NCI-H526 (cell line): Measurements from ENCODE around the gene STXBP5.
A peak's percentile ranks its signal among the peaks of the same experiment; 100 is the strongest.

ENCODE experiments used
- DNase-seq, 2 experiments: peaks; one replicate each; lab custom pipeline; 2025; lab: John Stamatoyannopoulos, UW

Gene STXBP5

DNA sequence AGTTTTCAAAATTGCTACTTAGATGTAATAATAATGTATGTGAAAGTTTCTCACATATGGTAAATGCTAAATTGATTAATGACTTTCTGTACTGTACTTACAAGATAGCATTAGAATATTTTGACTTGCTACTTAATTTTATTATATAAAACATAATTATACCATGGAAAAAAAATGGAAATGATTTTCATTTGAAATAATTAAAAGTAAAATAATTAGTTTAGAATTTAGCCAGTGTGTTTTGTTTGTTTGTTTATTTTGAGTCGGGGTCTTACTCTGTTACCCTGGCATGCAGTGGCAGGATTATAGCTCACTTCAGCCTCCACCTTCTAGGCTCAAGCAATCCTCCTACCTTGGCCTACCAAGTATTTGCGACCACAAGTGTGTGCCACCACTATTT lies 7.1 kb downstream of the STXBP5 start:
- DNase-seq: no peak

DNA sequence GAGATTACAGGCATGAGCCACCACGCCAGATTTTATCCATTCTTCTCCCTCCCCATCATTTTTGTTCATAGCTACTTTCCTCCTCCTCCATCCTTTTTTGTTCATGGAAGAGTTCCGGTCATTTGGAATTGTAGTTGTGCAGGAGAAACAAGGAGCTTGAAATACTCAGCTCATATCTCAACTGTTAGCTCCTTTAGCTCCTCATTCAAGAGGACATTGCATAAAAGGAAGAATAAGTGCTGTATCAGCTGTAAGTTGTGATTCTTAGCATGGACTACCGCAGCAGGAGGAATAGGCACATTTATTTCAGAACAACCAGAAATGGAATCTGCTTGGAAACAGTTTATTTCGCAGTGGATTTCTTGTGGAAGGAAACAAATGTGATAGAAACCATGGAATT lies 7.6 kb downstream of the STXBP5 start:
- no peak for DNase-seq

DNA sequence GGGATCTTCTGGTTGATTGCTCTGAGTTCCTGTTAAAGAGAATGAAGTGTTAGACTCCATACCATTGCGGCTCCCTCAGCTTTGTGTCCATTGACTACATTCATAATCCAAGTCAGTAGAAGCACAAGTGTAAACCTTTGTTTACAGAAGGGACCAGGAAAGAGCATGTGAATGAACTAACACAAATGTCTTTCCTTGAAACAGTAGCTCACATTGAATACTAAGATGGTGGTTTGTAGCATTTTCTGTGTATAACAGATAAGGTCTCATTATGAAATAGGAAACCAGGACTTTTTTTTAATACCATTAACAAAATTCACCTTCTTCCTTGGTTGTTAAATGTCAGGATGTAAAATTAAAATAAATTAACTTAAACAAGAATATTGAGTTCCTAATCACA lies 8.4 kb downstream of the STXBP5 start:
- DNase-seq: no peak

DNA sequence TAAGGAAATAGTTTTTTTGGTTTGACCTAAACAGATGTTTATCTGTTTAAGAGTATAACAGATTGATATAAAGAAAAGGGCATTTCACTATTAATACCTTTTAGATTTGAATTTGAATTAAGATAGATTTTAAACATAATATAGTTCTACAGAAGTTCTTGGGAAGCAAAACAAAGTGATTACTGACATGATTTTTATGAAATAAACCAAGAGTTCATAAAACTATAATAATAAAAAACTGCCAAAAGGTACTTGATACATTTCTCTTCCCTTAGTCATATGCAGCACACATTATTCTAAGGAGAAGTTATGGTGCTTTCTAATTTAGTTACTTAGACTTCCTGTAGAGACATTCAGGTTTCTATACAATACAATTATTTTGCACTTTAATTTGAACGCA lies 9.6 kb downstream of the STXBP5 start:
- no peak for DNase-seq

DNA sequence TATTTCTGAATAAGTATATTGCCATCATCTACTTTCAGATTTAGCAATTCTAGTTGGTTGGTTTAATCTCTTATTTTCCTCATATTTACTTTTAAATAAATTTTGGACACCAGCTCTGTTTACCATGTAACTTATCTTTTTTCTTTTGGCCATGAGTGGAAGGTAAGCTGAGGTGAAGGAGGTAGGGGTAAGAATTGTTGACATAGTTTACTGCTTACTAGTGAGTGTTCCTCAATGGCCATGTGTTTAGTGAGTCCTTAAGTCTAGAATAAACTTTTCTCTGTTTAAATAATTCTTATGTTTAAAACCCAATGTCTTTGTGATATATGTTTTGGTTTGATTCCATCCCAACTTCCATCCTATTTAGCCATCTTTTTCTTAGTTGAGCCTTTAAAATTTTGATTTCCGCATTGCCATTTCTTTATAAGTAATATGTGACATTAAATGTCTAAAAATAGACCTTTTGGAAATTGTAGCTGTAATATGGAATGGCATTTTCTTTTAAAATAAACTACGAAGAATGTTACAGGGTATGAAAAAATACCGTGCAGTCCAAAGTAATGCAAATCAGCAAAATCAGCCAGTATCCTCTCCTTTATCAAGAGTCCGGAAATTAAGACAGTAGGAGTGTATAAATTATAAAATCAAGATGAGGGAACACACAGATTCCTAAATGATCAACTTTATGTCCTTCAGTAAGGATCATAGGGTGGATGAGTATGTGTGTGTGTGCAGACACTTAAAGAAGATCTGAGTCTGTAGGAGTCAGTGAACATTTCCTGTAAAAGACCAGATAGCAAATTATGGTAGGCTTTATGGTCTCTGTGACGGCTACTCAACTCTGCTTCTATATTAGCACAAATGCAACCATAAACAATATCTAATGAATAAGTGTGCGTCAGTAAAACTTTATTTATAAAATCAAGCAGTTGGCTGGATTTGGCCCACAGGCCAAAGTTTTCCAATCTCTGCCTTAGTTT lies 10.3 kb downstream of the STXBP5 start:
- no peak for DNase-seq

DNA sequence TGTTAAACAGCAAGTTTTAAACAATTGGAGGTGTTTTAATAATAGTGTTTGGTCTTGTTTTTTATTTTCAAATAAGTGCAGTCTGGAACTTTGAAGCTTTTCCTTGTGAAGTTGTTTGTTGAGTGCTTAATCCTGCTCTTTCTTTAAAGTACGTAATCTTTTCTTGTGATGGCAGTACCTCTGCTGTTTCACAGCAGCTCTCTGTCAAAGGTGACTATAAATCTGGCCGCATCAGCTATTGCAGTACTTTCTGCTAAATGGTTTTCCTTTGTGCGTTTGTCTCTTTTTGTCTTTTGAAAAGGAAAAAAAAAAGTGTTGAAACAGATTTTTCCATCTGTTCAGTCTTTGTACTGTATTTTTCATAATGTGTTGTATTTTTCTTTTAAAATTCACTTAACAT lies 12.7 kb downstream of the STXBP5 start:
- no peak for DNase-seq

DNA sequence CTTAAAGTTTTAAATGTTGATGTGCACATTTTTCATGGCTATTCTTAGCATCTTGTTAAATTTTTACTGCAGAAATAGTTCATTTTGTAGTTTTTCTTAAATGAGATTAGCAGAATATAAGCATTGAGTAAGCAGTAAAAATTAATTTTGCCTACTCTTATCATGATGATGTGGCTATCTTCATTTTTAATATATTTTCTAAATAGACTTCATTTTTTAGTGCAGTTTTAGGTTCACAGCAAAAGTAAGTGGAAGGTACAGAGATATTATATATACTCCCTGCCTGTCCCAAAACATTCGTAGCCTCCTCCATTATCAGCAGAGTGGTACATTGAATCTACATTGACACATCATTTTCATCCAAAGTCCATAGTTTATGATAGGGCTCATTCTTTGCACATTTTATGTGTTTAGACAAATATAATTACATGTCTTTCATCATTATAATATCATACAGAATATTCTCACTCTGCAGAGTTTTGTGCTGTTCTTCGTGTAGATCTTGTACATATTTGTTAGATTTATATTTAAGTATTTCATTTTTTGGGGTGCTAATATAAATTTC lies 13.7 kb downstream of the STXBP5 start:
- no peak for DNase-seq

DNA sequence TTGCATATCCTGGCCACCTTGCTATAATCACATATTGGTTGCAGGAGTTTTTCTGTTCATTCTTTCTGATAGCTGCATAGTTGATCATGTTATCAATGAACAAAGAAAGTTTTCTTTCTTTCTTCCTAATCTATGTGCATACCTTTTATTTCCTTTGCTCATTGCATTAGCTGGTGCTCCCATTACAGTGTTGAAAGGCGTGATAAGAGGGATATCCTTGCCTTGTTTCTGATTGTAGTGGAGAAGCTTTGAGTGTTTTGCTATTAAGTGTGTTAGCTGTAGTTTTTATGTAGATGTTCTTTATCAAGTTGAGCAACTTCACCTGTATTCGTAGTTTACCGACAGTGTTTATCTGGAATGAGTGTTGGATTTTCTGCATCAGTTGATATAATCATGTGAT lies 14.6 kb downstream of the STXBP5 start:
- DNase-seq: no peak

DNA sequence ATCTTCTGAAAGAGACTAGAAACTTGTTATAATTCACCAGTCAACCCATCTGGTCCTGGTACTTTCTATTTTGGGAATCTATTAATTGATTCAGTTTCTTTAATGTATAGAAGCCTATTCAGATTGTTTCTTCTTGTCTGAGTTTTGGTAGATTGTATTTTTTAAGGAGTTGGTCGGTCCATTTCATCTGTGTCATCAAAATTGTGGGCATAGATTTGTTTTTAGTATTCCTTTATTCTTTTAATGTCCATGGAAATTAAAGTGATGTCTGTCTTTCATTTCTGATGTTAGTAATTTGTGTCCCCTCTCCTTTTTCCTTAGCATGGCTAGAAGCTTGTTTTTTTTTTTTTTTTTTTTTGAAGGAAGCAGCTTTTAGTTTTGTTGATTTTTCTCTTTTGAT lies 15.2 kb downstream of the STXBP5 start:
- DNase-seq: no peak

DNA sequence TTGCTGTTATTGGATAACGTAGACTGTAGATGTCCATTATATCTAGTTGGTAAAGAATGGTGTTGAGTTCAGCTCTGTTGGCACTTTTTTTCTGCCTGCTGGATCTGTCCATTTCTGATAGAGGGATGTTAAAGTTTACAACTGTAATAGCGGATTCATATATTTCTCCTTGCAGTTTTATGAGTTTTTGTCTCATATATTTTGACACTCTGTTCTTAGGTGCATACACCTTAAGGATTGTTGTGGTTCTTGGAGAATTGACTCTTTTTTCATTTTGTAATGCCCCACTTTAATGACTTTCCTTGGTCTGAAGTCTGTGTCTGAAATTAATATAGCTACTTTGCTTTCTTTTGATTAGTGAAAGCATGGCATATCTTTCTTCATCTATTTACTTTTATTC lies 16.1 kb downstream of the STXBP5 start:
- DNase-seq: no peak

DNA sequence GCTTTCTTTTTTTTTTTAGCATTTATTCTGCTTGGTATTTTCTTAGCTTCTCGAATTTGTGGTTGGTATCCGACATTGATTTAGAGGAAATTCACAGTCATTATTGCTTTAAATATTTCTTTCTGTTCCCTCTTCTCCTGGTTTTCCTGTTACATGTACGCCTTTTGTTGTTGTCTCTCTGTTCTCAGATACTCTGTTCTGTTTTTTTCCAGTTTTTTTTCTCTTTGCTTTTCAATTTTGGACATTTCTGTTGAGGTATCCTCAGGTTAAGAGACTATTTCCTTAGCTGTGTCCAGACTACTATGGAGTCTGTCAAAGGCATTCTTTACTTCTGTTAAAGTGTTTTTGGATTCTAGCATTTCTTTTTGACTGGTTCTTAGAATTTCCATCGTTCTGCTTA lies 17.5 kb downstream of the STXBP5 start:
- DNase-seq: no peak

DNA sequence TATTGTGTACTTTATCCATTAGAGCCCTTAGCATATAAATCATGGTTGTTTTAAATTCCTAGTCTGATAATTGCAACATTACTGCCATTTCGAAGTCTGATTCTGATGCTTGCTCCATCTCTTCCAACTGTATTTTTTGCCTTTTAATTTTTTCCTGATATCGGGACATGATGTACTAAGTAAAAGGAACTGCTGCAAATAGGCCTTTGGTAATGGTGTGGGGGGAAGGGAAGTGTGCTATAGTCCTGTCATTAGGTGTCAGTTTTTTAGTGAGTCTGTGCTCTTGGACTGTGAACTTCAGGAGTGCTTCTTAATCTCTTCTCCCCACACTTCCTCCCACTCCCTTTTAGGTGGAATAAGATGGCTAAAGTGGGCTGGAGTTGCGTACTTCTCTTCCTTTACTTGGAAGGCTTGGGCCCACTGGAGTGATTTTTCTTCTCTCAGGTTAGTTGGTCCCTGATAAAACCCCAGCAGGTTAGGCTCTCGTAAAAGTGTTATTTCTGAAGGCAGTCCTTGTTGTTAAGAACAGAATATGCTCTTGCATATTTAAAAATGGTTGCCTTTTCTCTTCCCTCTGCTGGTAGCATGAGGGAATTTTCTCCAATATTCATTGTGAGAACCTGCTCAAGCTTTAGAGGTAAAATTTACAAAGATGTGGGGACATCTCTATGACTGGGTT lies 18.1 kb downstream of the STXBP5 start:
- DNase-seq: peak in 1 of 2 experiments; percentile 11

DNA sequence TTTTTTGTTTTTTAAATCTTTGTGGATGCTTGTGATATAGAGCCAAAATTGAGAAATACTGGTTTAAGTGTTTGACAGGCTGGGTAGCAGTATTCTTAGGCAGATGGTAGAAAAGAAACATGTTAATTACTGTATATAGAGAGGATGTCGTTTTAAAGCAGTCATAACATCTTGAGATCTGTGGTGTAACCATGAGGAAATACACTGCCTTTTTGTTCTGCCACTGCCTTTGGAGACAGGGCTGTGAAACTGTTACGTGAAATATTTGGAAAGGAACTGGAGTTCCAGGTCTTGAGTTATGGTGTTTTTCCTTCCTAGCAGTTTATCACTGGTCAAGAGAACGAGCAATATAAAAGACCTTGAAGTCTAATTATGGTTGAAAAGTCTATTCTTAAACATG lies 19.5 kb downstream of the STXBP5 start:
- no peak for DNase-seq

DNA sequence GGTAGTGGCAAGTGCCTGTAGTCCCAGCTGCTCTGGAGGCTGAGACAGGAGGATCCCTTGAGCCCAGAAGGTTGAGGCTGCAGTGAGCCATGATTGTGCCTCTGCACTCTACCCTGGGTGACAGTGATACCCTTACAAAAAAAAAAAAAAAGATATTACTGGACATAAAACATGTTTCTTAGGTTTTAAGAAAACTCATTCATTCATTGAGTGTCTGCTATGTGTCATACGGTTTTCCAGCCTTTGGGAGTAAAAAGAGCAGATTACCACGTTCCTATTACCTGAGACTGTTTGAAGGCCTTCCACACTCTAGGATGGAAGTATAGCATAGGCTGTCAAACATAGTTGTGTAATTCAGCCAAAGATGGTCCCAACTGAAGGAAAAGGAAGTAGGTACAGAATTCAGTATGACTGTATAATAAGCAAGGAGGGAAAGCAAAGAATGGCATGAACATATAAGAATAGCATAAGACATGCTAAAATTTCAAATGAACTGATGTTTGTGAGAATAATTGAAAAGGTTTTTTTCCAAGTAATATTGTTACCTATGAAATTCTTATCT lies 22.0 kb downstream of the STXBP5 start:
- DNase-seq: no peak

DNA sequence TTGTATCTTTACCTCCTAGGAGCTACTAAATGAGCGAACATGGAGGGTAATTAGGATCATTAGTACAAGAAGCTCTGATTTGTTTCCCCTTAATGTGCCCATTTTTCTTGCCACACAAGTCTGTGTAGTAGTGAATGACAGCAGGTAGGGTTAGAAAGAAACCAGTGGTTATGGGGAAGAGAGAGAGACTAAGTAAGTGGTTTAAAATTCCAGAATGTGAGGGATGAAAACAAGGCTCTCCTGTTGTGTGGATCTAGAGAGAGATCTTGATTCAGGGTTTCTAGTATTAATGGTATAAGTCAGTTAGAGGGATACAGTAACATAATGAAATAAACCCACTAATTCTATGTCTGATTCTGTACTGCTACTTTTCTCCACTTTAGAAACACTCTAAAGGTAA lies 22.7 kb downstream of the STXBP5 start:
- no peak for DNase-seq

DNA sequence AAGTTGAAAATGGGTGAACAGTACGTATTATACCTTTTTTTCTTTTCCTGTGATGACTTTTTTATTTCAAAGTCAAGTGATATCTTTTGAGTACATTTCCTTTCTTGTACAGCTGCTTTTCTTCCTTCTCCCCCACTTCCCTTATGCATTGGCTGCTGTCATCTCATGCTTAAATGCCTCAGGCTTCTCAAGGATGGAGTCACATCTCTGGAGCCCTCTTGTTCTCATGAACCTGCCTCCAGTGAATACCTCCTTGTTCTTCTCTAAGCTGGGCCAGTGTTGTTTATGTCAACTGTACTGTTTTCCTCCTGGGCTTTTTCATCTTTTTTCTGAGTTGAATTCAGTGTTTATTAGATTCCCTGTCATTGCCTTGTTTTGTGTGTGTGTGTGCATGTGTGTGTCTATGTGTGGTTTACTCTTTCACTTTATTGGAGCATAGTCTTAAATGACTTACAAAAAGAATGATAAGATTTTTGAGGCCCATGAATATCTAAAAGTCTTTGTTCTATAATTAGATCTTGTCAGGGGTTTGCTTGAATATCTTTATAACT lies 23.6 kb downstream of the STXBP5 start:
- no peak for DNase-seq

DNA sequence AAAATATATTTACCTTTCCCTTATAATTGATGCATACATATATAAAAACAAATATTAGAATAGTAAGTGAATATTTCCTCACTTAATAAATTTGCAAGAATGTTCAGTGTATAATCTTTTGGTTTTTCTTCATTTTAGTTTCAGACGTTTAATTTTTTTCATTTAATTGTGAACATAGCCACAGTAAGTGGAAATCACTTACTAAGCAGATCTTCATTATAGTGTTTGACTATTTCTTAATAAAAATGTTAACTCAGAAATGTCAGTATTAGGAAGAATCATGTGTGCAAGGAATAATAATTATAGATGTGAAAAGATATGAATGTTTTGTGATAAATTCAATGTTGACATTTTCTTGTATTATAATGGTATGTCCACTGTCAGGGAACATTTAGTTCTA lies 27.4 kb downstream of the STXBP5 start:
- DNase-seq: no peak

DNA sequence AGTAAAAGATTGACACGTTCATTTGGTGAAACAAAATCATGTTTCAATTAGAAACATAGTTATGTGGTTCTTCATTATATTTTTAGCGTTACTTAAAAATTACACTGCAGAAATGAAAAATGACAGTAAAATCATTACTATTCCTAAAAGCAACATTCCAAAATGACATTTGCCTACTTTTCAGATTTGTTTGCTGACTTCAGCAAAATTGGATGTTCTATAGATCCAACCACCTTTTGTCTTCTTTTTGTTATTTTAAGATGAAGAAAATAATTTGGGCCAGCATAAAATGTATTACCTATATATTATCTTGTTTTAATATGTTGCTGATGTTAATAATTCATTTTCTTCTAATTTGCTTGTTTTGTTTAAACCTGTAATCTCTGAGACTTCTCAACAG lies 30.5 kb downstream of the STXBP5 start:
- no peak for DNase-seq

DNA sequence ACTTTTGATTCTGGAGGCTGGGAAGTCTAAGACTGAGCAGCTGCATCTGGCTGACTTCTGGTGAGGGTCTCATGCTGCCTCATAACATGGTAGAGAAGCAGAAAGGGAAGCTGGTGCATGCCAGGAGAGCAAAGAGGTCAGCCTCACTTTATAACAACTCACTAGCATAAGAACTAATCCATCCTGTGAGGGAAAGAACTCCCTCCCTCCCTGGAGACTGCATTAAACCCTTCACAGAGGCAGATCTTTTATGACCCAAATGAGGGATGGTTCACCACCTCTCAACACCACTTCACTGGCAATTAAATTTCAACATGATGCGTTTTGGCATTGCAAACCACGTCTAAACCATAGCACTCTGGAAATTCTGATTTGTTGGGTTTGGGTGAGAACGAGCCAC lies 33.9 kb downstream of the STXBP5 start:
- no peak for DNase-seq

DNA sequence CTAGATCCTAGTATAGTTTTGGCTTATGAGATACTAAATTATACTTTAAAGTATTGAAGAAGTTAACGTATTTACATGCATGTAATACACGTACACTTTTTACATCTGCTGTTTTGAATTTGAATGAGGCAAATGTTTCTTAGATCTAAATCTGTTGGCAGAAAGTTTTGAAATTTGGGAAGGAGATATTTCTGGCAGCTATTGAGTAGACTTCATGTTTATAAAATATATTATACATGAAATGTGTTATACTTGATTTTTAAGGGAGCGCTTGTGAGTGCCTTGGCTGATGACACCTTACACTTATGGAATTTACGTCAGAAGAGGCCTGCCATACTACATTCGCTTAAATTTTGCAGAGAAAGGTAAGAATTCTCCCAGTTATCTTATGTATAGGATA lies 34.7 kb downstream of the STXBP5 start:
- DNase-seq: no peak

DNA sequence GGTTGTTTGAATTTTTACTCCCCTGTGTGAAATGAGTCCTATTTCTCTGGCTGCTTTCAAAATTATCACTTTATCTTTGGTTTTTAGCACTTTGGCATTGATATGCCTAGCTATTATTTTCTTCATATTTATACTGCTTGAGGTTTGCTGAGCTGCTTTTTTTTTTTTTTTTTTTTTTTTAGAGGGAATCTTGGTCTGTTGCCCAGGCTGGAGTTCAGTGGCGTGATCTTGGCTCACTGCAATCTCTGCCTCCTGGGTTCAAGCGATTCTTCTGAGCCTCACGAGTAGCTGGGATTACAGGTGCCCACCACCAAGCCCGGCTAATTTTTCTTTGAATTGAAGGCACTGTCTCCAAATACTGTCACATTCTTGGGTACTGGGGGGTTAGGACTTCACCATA lies 40.6 kb downstream of the STXBP5 start:
- no peak for DNase-seq

DNA sequence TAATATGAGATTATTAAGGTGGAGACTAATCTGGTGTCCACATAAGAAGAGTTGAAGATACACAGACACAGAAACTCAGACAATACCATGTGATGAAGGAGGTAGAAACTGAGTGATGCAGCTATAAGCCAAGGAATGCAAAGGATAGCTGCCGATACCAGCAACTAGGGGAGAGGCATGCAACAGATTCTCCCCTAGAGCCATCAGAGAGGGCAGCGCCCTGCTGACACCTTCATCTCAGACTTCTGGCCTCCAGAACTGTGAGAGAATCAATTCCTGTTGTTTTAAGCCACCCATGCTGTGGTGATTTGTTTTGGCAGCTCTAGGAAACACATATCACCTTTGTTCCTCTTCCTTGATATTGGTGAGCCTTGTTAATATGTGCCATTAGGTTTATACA lies 41.5 kb downstream of the STXBP5 start:
- DNase-seq: peak in 1 of 2 experiments; percentile 2
